KOPT-K1 (cell line): ENCODE data around the gene TAS2R7.

ENCODE experiments used
- H3K27ac ChIP-seq: fragments of 200-600 bp; sonication (generic); 2 replicates; pipeline ENCODE4 v1.5.1; 2016; ENCODE audit warnings: antibody characterized with exemption, mild to moderate bottlenecking, low read depth, low read length; ENCODE audit not compliant: poor library complexity, severe bottlenecking
- H3K36me3 ChIP-seq: fragments of 200-600 bp; sonication (generic); 2 replicates; pipeline ENCODE4 v1.5.1; 2017; ENCODE audit warnings: antibody characterized with exemption, mild to moderate bottlenecking, low read length, moderate library complexity; ENCODE audit not compliant: insufficient read depth
- H3K9me3 ChIP-seq: fragments of 200-600 bp; sonication (generic); 2 replicates; pipeline ENCODE4 v1.5.1; 2017; ENCODE audit warnings: antibody characterized with exemption, low read length, mild to moderate bottlenecking; ENCODE audit not compliant: insufficient read depth, poor library complexity, severe bottlenecking

The TAS2R7 gene

GRCh38 chr12:10783252-10783651 lies 19.2 kb downstream of the TAS2R7 start:
- Histone ChIP-seq H3K27ac (no peak overlapping the region), H3K9me3 (no peaks in the 10 kb centered on the region), H3K36me3 (no peaks in the 10 kb centered on the region)

- H3K9me3 ChIP-seq = no peaks in the 10 kb centered on the region
- H3K27ac ChIP-seq = no peak overlapping the region
- H3K36me3 ChIP-seq = no peaks in the 10 kb centered on the region
These were observed 23.3 kb downstream of the TAS2R7 start for GRCh38 chr12:10779103-10779502.

- Histone ChIP-seq H3K9me3 (no peaks in the 10 kb centered on the region), H3K27ac (no peak overlapping the region), H3K36me3 (no peaks in the 10 kb centered on the region)
These were observed 31.2 kb downstream of the TAS2R7 start for GRCh38 chr12:10771132-10771733.

- Histone ChIP-seq H3K9me3 (peaks cover 22% of the 10 kb centered on the region), H3K27ac (no peak overlapping the region), H3K36me3 (no peaks in the 10 kb centered on the region)
These were observed 42.8 kb downstream of the TAS2R7 start for GRCh38 chr12:10759657-10760056.

GRCh38 chr12:10756194-10756593 lies 46.2 kb downstream of the TAS2R7 start:
- Histone ChIP-seq H3K27ac (no peak overlapping the region), H3K9me3 (peaks cover 25% of the 10 kb centered on the region), H3K36me3 (no peaks in the 10 kb centered on the region)

DNA sequence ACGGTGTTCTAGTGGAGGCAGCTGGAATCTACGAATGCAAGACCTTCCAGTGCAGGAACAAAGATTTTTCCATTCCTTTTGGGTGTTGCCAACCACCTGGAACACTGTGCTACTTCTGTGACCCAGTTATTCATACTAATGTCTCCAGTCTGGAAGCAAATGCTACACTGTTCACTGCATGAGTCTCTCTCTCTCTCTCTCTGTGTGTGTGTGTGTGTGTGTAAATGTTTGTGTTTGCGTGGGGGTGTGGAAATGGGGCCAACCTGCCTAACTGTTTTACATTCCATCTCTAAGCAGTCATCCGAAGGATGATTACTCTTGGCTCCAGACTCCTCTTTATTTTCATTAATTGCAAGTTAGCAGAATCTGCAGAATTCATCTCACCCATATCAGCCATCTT lies 49.4 kb downstream of the TAS2R7 start:
- Histone ChIP-seq H3K9me3 (peaks cover 25% of the 10 kb centered on the region), H3K27ac (no peak overlapping the region), H3K36me3 (no peaks in the 10 kb centered on the region)
